Astrocyte (in vitro differentiated cells and primary cell): Measurements from ENCODE around the gene PARL. TPM values are rescaled to one million over a fixed set of nuclear protein-coding genes. Genes with fewer than 3 reads are reported as not detected.

Experiments used
- DNase-seq: peaks from one replicate; pipeline ENCODE4 v3.0.0-alpha.2; 2010; ENCODE audit warnings: low read depth
- FAIRE-seq: peaks from 2 replicates; lab custom pipeline; 2011; peaks lifted over from hg19 to GRCh38; lab: Jason Lieb, UNC
- H2AFZ ChIP-seq: 2 replicates; pipeline ENCODE4 v1.6.0; 2012; ENCODE audit warnings: low read depth, low read length, inconsistent platforms
- H3K27ac ChIP-seq: 2 replicates; pipeline ENCODE4 v1.5.1; 2011; ENCODE audit warnings: low read depth, low read length, inconsistent platforms
- H3K27me3 ChIP-seq: 2 replicates; pipeline ENCODE4 v1.6.0; 2011; ENCODE audit warnings: low read length, inconsistent platforms; ENCODE audit not compliant: insufficient read depth
- H3K36me3 ChIP-seq: 2 replicates; pipeline ENCODE4 v1.5.1; 2011; ENCODE audit warnings: low read length, inconsistent platforms; ENCODE audit not compliant: insufficient read depth
- H3K4me1 ChIP-seq: 2 replicates; pipeline ENCODE4 v1.5.1; 2011; ENCODE audit warnings: low read length, inconsistent platforms; ENCODE audit not compliant: insufficient read depth
- H3K4me2 ChIP-seq: 2 replicates; pipeline ENCODE4 v1.6.0; 2012; ENCODE audit warnings: low read length, inconsistent platforms
- H3K4me3 ChIP-seq: 2 replicates; pipeline ENCODE4 v1.5.1; 2011; ENCODE audit warnings: low read depth, mild to moderate bottlenecking, low read length, inconsistent platforms; ENCODE audit not compliant: insufficient read depth
- H3K79me2 ChIP-seq: 2 replicates; pipeline ENCODE4 v1.6.0; 2012; ENCODE audit warnings: mild to moderate bottlenecking, low read length, inconsistent platforms; ENCODE audit not compliant: insufficient read depth
- H3K9ac ChIP-seq: 2 replicates; pipeline ENCODE4 v1.6.0; 2012; ENCODE audit warnings: mild to moderate bottlenecking, low read length, inconsistent platforms
- H3K9me3 ChIP-seq: 2 replicates; pipeline ENCODE4 v1.5.1; 2012; ENCODE audit warnings: low read depth, mild to moderate bottlenecking, low read length, inconsistent platforms; ENCODE audit not compliant: insufficient read depth
- H4K20me1 ChIP-seq: 2 replicates; pipeline ENCODE4 v1.6.0; 2012; ENCODE audit warnings: low read length, inconsistent platforms; ENCODE audit not compliant: insufficient read depth
- H3K27ac Mint-ChIP-seq: one replicate; pipeline ENCODE4 v1.8.0; 2021; ENCODE audit warnings: mild to moderate bottlenecking, mixed read lengths; ENCODE audit not compliant: unreplicated experiment
- H3K27me3 Mint-ChIP-seq: one replicate; pipeline ENCODE4 v1.8.0; 2021; ENCODE audit warnings: low read depth, mixed read lengths; ENCODE audit not compliant: unreplicated experiment
- H3K36me3 Mint-ChIP-seq: one replicate; pipeline ENCODE4 v1.8.0; 2021; ENCODE audit warnings: low read depth, mixed read lengths; ENCODE audit not compliant: unreplicated experiment
- H3K4me1 Mint-ChIP-seq: one replicate; pipeline ENCODE4 v1.8.0; 2021; ENCODE audit warnings: low read depth, mixed read lengths; ENCODE audit not compliant: unreplicated experiment
- H3K4me3 Mint-ChIP-seq: one replicate; pipeline ENCODE4 v1.8.0; 2021; ENCODE audit warnings: mild to moderate bottlenecking, moderate library complexity, mixed read lengths; ENCODE audit not compliant: unreplicated experiment
- H3K9me3 Mint-ChIP-seq: one replicate; pipeline ENCODE4 v1.8.0; 2021; ENCODE audit warnings: mild to moderate bottlenecking, mixed read lengths; ENCODE audit not compliant: unreplicated experiment
- EZH2 ChIP-seq: IDR thresholded peaks from 2 replicates; pipeline ENCODE4 v1.6.1; 2012; ENCODE audit warnings: mild to moderate bottlenecking, low read length, inconsistent platforms; ENCODE audit not compliant: insufficient read depth
- total RNA-seq: library from RNA; stranded (reverse); gene quantifications from 2 replicates; pipeline ENCODE4 v1.2.1, GENCODE V29; 2021
- TF ChIP-seq, protein P1 (sequence below): IDR thresholded peaks from 2 replicates; pipeline ENCODE4 v1.5.1; 2011; ENCODE audit warnings: low read depth, mild to moderate bottlenecking, inconsistent platforms, low read length, moderate library complexity; ENCODE audit not compliant: insufficient read depth

The PARL gene
- total RNA-seq, 1 donor from 2014 or later = 64.7 TPM

DNA sequence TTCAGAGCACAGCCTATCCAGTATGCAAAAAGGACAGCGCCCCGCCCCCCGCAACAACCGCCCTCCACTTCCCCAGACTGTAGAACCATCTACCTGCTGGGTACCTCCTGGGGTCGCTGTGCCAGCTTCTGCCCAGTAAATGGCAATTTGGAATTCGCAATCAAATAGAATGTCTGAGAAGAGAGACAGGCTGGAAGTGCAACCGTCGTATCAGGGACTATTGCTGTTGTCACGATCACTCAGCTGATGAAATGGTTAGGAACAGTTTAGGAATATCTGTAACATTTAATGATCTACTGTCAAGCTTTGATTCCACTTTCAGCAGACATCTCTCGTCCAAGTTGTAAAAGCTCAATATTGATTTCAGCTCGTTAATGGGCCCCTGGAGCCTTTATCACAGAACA, 13.3 kb upstream of the PARL start:
- no peak for TF ChIP-seq EZH2
- TF ChIP-seq, protein P1, sequence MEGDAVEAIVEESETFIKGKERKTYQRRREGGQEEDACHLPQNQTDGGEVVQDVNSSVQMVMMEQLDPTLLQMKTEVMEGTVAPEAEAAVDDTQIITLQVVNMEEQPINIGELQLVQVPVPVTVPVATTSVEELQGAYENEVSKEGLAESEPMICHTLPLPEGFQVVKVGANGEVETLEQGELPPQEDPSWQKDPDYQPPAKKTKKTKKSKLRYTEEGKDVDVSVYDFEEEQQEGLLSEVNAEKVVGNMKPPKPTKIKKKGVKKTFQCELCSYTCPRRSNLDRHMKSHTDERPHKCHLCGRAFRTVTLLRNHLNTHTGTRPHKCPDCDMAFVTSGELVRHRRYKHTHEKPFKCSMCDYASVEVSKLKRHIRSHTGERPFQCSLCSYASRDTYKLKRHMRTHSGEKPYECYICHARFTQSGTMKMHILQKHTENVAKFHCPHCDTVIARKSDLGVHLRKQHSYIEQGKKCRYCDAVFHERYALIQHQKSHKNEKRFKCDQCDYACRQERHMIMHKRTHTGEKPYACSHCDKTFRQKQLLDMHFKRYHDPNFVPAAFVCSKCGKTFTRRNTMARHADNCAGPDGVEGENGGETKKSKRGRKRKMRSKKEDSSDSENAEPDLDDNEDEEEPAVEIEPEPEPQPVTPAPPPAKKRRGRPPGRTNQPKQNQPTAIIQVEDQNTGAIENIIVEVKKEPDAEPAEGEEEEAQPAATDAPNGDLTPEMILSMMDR = no peak
- peaks cover 37% of the 10 kb centered on the region for H3K27me3 Mint-ChIP-seq
- no peak overlapping the region for H3K9ac ChIP-seq
- H3K27ac ChIP-seq = no peak overlapping the region
- peaks cover 15% of the 10 kb centered on the region for H3K27me3 ChIP-seq
- H3K27ac Mint-ChIP-seq = no peak overlapping the region
- no peak overlapping the region for H3K4me3 ChIP-seq
- DNase-seq (no peak), FAIRE-seq (no peak)
- no peaks in the 10 kb centered on the region for H3K36me3 ChIP-seq
- no peaks in the 10 kb centered on the region for H3K36me3 Mint-ChIP-seq
- H3K9me3 ChIP-seq = no peaks in the 10 kb centered on the region
- H3K4me2 ChIP-seq = no peak overlapping the region
- peaks cover 3% of the 10 kb centered on the region for H3K9me3 Mint-ChIP-seq
- H3K79me2 ChIP-seq = no peaks in the 10 kb centered on the region
- no peak overlapping the region for H2AFZ ChIP-seq
- H3K4me3 Mint-ChIP-seq = no peak overlapping the region
- H4K20me1 ChIP-seq = no peaks in the 10 kb centered on the region
- H3K4me1 Mint-ChIP-seq = no peaks in the 10 kb centered on the region
- no peaks in the 10 kb centered on the region for H3K4me1 ChIP-seq

GRCh38 chr3:183897606-183898005, 12.9 kb upstream of the PARL start:
- Mint-ChIP-seq H3K27ac (no peak overlapping the region), H3K9me3 (peaks cover 3% of the 10 kb centered on the region), H3K27me3 (peaks cover 41% of the 10 kb centered on the region), H3K4me3 (no peak overlapping the region), H3K4me1 (no peaks in the 10 kb centered on the region), H3K36me3 (no peaks in the 10 kb centered on the region)
- DNase-seq = no peak
- H3K27me3 ChIP-seq = peaks cover 18% of the 10 kb centered on the region
- H3K9ac ChIP-seq = no peak overlapping the region
- no peak for FAIRE-seq
- no peaks in the 10 kb centered on the region for H4K20me1 ChIP-seq
- no peak overlapping the region for H3K4me3 ChIP-seq
- no peak overlapping the region for H2AFZ ChIP-seq
- H3K4me1 ChIP-seq = no peaks in the 10 kb centered on the region
- no peak for TF ChIP-seq EZH2
- TF ChIP-seq, protein P1 = no peak
- no peak overlapping the region for H3K4me2 ChIP-seq
- no peak overlapping the region for H3K27ac ChIP-seq
- no peaks in the 10 kb centered on the region for H3K36me3 ChIP-seq
- H3K79me2 ChIP-seq = no peaks in the 10 kb centered on the region
- no peaks in the 10 kb centered on the region for H3K9me3 ChIP-seq

DNA sequence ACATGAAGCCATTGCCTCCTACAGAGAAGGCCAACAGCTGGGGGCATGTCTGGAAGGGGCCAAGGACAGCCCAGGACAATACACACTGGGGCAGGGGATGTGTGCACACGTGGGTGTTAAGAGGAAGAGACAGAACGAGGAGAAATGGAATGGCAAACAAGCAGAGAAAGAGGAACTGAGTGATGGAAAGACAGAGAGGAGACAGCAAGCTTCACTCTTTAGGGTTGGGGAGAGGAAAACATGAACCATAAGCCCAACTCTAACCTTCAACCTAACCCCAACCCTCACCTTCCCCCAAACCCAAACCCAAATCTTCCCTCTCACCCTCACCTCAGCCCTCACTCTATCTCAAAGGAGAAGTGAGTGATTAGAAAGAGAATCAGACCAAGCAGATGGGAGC, 11.9 kb upstream of the PARL start:
- DNase-seq (no peak), FAIRE-seq (no peak)
- Mint-ChIP-seq H3K36me3 (no peaks in the 10 kb centered on the region), H3K27ac (no peak overlapping the region), H3K27me3 (peaks cover 41% of the 10 kb centered on the region), H3K4me1 (no peaks in the 10 kb centered on the region), H3K4me3 (no peak overlapping the region), H3K9me3 (peaks cover 3% of the 10 kb centered on the region)
- Histone ChIP-seq H3K9ac (no peak overlapping the region), H2AFZ (no peak overlapping the region), H3K4me1 (no peaks in the 10 kb centered on the region), H4K20me1 (no peaks in the 10 kb centered on the region), H3K79me2 (no peaks in the 10 kb centered on the region), H3K4me3 (no peak overlapping the region), H3K9me3 (no peaks in the 10 kb centered on the region), H3K36me3 (no peaks in the 10 kb centered on the region), H3K4me2 (no peak overlapping the region), H3K27ac (no peak overlapping the region), H3K27me3 (peaks cover 15% of the 10 kb centered on the region)
- no peak for TF ChIP-seq EZH2
- TF ChIP-seq, protein P1 = no peak
